GM13976 (cell line): Measurements from ENCODE around the gene NAXD.

Experiments used
- DNase-seq: peaks from one replicate; pipeline ENCODE4 v3.0.0; 2012; ENCODE audit warnings: low spot score
- CTCF ChIP-seq: IDR thresholded peaks from 2 replicates; pipeline ENCODE4 v1.5.1; 2012; ENCODE audit warnings: borderline replicate concordance, mild to moderate bottlenecking; ENCODE audit not compliant: insufficient read depth; ENCODE audit errors: extremely low read depth, missing control alignments, control extremely low read depth
- in situ Hi-C: fragments of 300-500 bp; cut with MboI; formaldehyde crosslinking; loops from one replicate; pipeline ENCODE4 v1.12.0; 2022; ENCODE audit warnings: low sequenced_read_pairs, mixed read lengths, inconsistent platforms; ENCODE audit not compliant: unreplicated experiment

NAXD gene

GRCh38 chr13:110638257-110638656 lies 22.9 kb downstream of the NAXD start:
- no peak for TF ChIP-seq CTCF
- peak; percentile 22 for DNase-seq
- in situ Hi-C loops = no loop called here

- no peak for TF ChIP-seq CTCF
- in situ Hi-C loops = no loop called here
- no peak for DNase-seq
These were observed 23.8 kb downstream of the NAXD start for GRCh38 chr13:110638814-110639806.

GRCh38 chr13:110639935-110640334 lies 24.6 kb downstream of the NAXD start:
- in situ Hi-C loops = no loop called here
- no peak for TF ChIP-seq CTCF
- DNase-seq = no peak

GRCh38 chr13:110640591-110641029 lies 25.3 kb downstream of the NAXD start:
- no peak for TF ChIP-seq CTCF
- in situ Hi-C loops = no loop called here
- DNase-seq = no peak

GRCh38 chr13:110641055-110642015 lies 26.0 kb downstream of the NAXD start:
- DNase-seq = no peak
- no peak for TF ChIP-seq CTCF
- in situ Hi-C loops = no loop called here

GRCh38 chr13:110642291-110642981 lies 27.1 kb downstream of the NAXD start:
- no peak for TF ChIP-seq CTCF
- DNase-seq = no peak
- in situ Hi-C loops = no loop called here
